Measurements from ENCODE around the gene GCLM. TPM values are rescaled to one million over a fixed set of nuclear protein-coding genes. Genes with fewer than 3 reads are reported as not detected.
A peak's percentile ranks its signal among the peaks of the same experiment; 100 is the strongest.
"Not testable (repeated sequence)": the region's sequence is repeated elsewhere in the genome, so short reads cannot be mapped to it uniquely, and the experiment has no call there.

GCLM gene
- total RNA-seq, 1 donor from 2014 or later, result 4.8 TPM

DNA sequence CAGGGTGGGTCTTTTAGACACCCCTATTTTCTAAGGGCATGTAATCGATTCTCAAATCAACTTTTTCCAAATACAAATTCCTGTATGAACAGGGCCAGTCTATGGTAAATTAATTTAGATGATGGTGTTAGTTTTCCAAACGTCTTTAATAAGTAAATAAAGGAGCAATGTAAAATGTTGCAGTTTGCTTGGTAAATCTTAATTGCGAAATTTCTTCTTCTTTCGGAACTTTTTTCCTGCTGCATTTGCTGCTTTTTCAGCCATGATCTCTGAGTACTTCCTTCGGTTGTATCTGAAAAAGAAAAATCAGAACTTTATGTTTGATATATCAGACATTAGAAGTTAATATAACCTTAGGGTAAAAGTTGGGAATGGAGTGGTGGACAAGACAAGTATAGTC, 39.6 kb downstream of the GCLM start:
- no peak overlapping the region for H3K4me3 Mint-ChIP-seq
- Histone ChIP-seq H3K36me3 (peaks cover 41% of the 10 kb centered on the region), H3K4me1 (no peaks in the 10 kb centered on the region), H3K27ac (no peak overlapping the region), H4K20me1 (ENCODE audit: low read depth) (peaks cover 4% of the 10 kb centered on the region), H3K9ac (no peak overlapping the region), H3K9me3 (ENCODE audit: low read depth) (no peaks in the 10 kb centered on the region), H3K27me3 (no peaks in the 10 kb centered on the region), H3K4me2 (no peak overlapping the region), H3F3A (ENCODE audit: low read depth) (peaks cover 9% of the 10 kb centered on the region), H3K4me3 (no peak overlapping the region), H2AFZ (replicated peaks) (no peak overlapping the region), H3K79me2 (ENCODE audit: low read depth) (no peaks in the 10 kb centered on the region)
- no peak for DNase-seq (ENCODE audit: low spot score)
- H3K9me3 Mint-ChIP-seq, result no peaks in the 10 kb centered on the region
- H3K27ac Mint-ChIP-seq, result no peak overlapping the region
- TF ChIP-seq EZH2 (IDR thresholded peaks at IDR 0.05) (no peak), EZH2phosphoT487 (IDR thresholded peaks at IDR 0.05) (no peak)
- TF ChIP-seq, protein P1, sequence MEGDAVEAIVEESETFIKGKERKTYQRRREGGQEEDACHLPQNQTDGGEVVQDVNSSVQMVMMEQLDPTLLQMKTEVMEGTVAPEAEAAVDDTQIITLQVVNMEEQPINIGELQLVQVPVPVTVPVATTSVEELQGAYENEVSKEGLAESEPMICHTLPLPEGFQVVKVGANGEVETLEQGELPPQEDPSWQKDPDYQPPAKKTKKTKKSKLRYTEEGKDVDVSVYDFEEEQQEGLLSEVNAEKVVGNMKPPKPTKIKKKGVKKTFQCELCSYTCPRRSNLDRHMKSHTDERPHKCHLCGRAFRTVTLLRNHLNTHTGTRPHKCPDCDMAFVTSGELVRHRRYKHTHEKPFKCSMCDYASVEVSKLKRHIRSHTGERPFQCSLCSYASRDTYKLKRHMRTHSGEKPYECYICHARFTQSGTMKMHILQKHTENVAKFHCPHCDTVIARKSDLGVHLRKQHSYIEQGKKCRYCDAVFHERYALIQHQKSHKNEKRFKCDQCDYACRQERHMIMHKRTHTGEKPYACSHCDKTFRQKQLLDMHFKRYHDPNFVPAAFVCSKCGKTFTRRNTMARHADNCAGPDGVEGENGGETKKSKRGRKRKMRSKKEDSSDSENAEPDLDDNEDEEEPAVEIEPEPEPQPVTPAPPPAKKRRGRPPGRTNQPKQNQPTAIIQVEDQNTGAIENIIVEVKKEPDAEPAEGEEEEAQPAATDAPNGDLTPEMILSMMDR (IDR thresholded peaks at IDR 0.05), result no peak
- H3K27me3 Mint-ChIP-seq (ENCODE audit: insufficient read depth, low read depth), result no peaks in the 10 kb centered on the region
- H3K36me3 Mint-ChIP-seq, result peaks cover 31% of the 10 kb centered on the region
- H3K4me1 Mint-ChIP-seq, result no peaks in the 10 kb centered on the region

DNA sequence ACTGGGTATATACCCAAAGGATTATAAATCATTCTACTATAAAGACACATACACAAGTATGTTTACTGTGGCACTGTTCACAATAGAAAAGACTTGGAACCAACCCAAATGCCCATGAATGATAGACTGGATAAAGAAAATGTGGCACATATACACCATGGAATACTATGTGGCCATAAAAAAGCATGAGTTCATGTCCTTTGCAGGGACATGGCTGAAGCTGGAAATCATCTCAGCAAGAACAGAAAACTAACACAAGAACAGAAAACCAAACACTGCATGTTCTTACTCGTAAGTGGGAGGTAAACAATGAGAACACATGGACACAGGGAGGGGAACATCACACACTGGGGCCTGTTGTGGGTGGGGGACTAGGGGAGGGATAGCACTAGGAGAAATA, 40.7 kb downstream of the GCLM start:
- peaks cover 25% of the 10 kb centered on the region for H3K36me3 Mint-ChIP-seq
- H3K79me2 ChIP-seq (ENCODE audit: low read depth), result not testable (repeated sequence)

DNA sequence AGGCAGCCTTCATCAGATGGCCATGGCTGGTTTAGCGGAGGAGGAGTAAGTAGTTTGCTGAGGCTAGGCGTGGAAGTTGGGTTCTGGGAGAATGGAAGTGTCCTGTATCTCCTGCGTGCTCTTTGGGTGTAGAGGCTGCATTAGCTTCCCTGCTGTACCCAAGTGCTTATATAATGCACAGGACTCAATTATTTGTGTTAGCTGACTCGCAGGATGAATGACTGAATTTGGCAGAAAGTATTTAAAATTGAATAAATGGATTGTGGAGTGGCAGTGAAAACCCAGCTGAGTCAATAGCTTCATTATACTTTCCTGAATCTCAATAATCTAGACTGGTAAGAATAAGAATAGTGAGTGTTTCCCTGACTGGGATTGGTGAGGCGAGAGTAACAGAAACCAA, 44.0 kb downstream of the GCLM start:
- Histone ChIP-seq H3K9ac (no peak overlapping the region), H3K9me3 (ENCODE audit: low read depth) (no peaks in the 10 kb centered on the region), H3K27ac (no peak overlapping the region), H4K20me1 (ENCODE audit: low read depth) (no peaks in the 10 kb centered on the region), H3K36me3 (peaks cover 11% of the 10 kb centered on the region), H3K4me2 (no peak overlapping the region), H3K4me1 (no peaks in the 10 kb centered on the region), H3K4me3 (no peak overlapping the region), H2AFZ (replicated peaks) (no peak overlapping the region), H3K79me2 (ENCODE audit: low read depth) (no peaks in the 10 kb centered on the region), H3F3A (ENCODE audit: low read depth) (peaks cover 6% of the 10 kb centered on the region), H3K27me3 (no peaks in the 10 kb centered on the region)
- Mint-ChIP-seq H3K4me1 (no peaks in the 10 kb centered on the region), H3K36me3 (peaks cover 13% of the 10 kb centered on the region), H3K9me3 (no peaks in the 10 kb centered on the region), H3K27ac (no peak overlapping the region), H3K27me3 (ENCODE audit: insufficient read depth, low read depth) (no peaks in the 10 kb centered on the region), H3K4me3 (no peak overlapping the region)
- TF ChIP-seq EZH2phosphoT487 (IDR thresholded peaks at IDR 0.05), result no peak
- no peak for TF ChIP-seq EZH2 (IDR thresholded peaks at IDR 0.05)
- TF ChIP-seq, protein P1 (IDR thresholded peaks at IDR 0.05), result no peak
- DNase-seq (ENCODE audit: low spot score), result no peak

More for the DNA sequence above, 40.7 kb downstream of the GCLM start:
- H3K27ac Mint-ChIP-seq; H3K4me3 Mint-ChIP-seq; H4K20me1 ChIP-seq (ENCODE audit: low read depth); H3K9ac ChIP-seq; DNase-seq (ENCODE audit: low spot score); H3K4me3 ChIP-seq; H3K27me3 Mint-ChIP-seq (ENCODE audit: insufficient read depth, low read depth); H3K4me2 ChIP-seq; H2AFZ ChIP-seq (replicated peaks); H3K4me1 Mint-ChIP-seq; H3K27ac ChIP-seq; H3F3A ChIP-seq (ENCODE audit: low read depth); H3K9me3 Mint-ChIP-seq; H3K4me1 ChIP-seq; H3K9me3 ChIP-seq (ENCODE audit: low read depth); H3K27me3 ChIP-seq: not testable (repeated sequence)
- H3K36me3 ChIP-seq, result peaks cover 41% of the 10 kb centered on the region

DNA sequence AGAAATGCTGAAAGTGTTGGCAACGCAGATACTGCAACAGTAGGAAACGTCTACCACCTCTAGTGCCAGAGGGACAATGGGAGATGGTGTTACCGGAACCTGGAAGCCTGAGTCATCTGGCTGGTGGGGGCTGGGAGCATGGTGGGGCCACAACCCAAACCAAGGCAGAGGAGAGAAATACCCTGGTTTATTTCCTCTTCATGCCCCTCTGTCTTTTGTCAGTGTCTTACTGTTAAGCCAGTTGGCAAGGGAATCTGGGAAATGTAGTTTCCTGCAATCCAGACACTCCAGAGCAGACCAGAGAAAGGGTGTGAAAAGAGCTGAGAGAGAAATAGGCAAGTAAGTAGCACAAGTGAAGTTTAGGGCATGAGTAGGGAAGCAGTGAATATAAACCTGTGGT, 45.1 kb downstream of the GCLM start:
- Mint-ChIP-seq H3K27me3 (ENCODE audit: insufficient read depth, low read depth) (no peaks in the 10 kb centered on the region), H3K36me3 (peaks cover 8% of the 10 kb centered on the region), H3K27ac (no peak overlapping the region), H3K4me1 (no peaks in the 10 kb centered on the region), H3K9me3 (peaks cover 5% of the 10 kb centered on the region), H3K4me3 (no peak overlapping the region)
- Histone ChIP-seq H3K79me2 (ENCODE audit: low read depth) (no peaks in the 10 kb centered on the region), H3K27ac (no peak overlapping the region), H3K4me1 (no peaks in the 10 kb centered on the region), H3K4me3 (no peak overlapping the region), H4K20me1 (ENCODE audit: low read depth) (no peaks in the 10 kb centered on the region), H3K36me3 (no peaks in the 10 kb centered on the region), H3K4me2 (no peak overlapping the region), H3F3A (ENCODE audit: low read depth) (no peaks in the 10 kb centered on the region), H3K9ac (no peak overlapping the region), H3K9me3 (ENCODE audit: low read depth) (no peaks in the 10 kb centered on the region), H3K27me3 (no peaks in the 10 kb centered on the region), H2AFZ (replicated peaks) (peak overlapping the region; percentile 27)
- no peak for DNase-seq (ENCODE audit: low spot score)
- TF ChIP-seq EZH2 (IDR thresholded peaks at IDR 0.05), result no peak
- TF ChIP-seq, protein P1 (IDR thresholded peaks at IDR 0.05), result no peak
- TF ChIP-seq EZH2phosphoT487 (IDR thresholded peaks at IDR 0.05), result no peak

DNA sequence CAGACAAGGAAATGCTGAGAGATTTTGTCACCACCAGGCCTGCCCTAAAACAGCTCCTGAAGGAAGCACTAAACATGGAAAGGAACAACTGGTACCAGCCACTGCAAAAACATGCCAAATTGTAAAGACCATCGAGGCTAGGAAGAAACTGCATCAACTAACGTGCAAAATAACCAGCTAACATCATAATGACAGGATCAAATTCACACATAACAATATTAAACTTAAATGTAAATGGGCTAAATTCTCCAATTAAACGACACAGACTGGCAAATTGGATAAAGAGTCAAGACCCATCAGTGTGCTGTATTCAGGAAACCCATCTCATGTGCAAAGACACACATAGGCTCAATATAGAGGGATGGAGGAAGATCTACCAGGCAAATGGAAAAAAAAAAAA, 51.6 kb downstream of the GCLM start:
- H3K36me3 Mint-ChIP-seq, result not testable (repeated sequence)
- peaks cover 27% of the 10 kb centered on the region for H3K9me3 Mint-ChIP-seq

DNA sequence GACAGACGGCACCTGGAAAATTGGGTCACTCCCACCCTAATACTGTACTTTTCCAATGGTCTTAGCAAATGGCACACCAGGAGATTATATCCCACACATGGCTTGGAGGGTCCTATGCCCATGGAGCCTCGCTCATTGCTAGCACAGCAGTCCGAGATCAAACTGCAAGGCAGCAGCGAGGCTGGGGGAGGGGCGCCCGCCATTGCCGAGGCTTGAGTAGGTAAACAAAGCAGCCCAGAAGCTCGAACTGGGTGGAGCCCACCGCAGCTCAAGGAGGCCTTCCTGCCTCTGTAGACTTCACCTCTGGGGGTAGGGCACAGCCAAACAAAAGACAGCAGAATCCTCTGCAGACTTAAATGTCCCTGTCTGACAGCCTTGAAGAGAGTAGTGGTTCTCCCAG, 53.2 kb downstream of the GCLM start:
- not testable (repeated sequence) for H3K4me3 Mint-ChIP-seq

More for the DNA sequence above, 51.6 kb downstream of the GCLM start:
- not testable (repeated sequence) for H3K4me2 ChIP-seq; H3K27me3 Mint-ChIP-seq (ENCODE audit: insufficient read depth, low read depth); H3K9ac ChIP-seq; H4K20me1 ChIP-seq (ENCODE audit: low read depth); H3K79me2 ChIP-seq (ENCODE audit: low read depth); H3K9me3 ChIP-seq (ENCODE audit: low read depth); H3K4me3 ChIP-seq; H3K4me3 Mint-ChIP-seq; H3F3A ChIP-seq (ENCODE audit: low read depth); H2AFZ ChIP-seq (replicated peaks); H3K36me3 ChIP-seq; H3K27me3 ChIP-seq; H3K4me1 Mint-ChIP-seq; H3K27ac ChIP-seq; H3K27ac Mint-ChIP-seq; H3K4me1 ChIP-seq; DNase-seq (ENCODE audit: low spot score)

More for the DNA sequence above, 53.2 kb downstream of the GCLM start:
- not testable (repeated sequence) for H3F3A ChIP-seq (ENCODE audit: low read depth); H3K36me3 Mint-ChIP-seq; DNase-seq (ENCODE audit: low spot score); H3K4me1 ChIP-seq; H3K27ac Mint-ChIP-seq; H3K4me2 ChIP-seq; H2AFZ ChIP-seq (replicated peaks); H4K20me1 ChIP-seq (ENCODE audit: low read depth); H3K36me3 ChIP-seq; H3K27me3 Mint-ChIP-seq (ENCODE audit: insufficient read depth, low read depth); H3K4me3 ChIP-seq; H3K79me2 ChIP-seq (ENCODE audit: low read depth); H3K4me1 Mint-ChIP-seq; H3K27ac ChIP-seq; H3K9me3 ChIP-seq (ENCODE audit: low read depth); H3K9ac ChIP-seq; H3K27me3 ChIP-seq
- H3K9me3 Mint-ChIP-seq, result peaks cover 27% of the 10 kb centered on the region
